SU-DHL-6 (cell line): ENCODE measurements around the gene VPS9D1.

ENCODE experiments used
- H2AFZ ChIP-seq: fragments of 200-600 bp; sonication (generic); 2 replicates; pipeline ENCODE4 v1.6.1; 2014; ENCODE audit warnings: low read depth, mild to moderate bottlenecking, moderate library complexity, mixed read lengths, antibody characterized with exemption, low read length; ENCODE audit not compliant: severe bottlenecking
- H3F3A ChIP-seq: fragments of 200-600 bp; shearing (Covaris generic); 2 replicates; pipeline ENCODE4 v1.6.0; 2016; ENCODE audit warnings: antibody characterized with exemption, mild to moderate bottlenecking; ENCODE audit not compliant: insufficient read depth
- H3K27ac ChIP-seq: fragments of 200-600 bp; sonication (generic); 2 replicates; pipeline ENCODE4 v1.5.1; 2016; ENCODE audit warnings: low read depth, mild to moderate bottlenecking, low read length, moderate library complexity, mixed read lengths
- H3K27me3 ChIP-seq: fragments of 200-600 bp; sonication (generic), shearing (Covaris generic); 2 replicates; pipeline ENCODE4 v1.6.0; 2014; ENCODE audit warnings: mild to moderate bottlenecking, low read length
- H3K36me3 ChIP-seq: fragments of 200-600 bp; sonication (generic); 2 replicates; pipeline ENCODE4 v1.6.1; 2014; ENCODE audit warnings: mild to moderate bottlenecking, low read length, mixed read lengths
- H3K4me2 ChIP-seq: fragments of 300-600, 200-600 bp; shearing (Covaris generic), sonication (generic); 2 replicates; pipeline ENCODE4 v1.6.0; 2014; ENCODE audit warnings: low read length, low read depth, mild to moderate bottlenecking; ENCODE audit not compliant: poor library complexity, severe bottlenecking
- H3K4me3 ChIP-seq: fragments of 200-600 bp; sonication (generic); 2 replicates; pipeline ENCODE4 v1.5.1; 2014; ENCODE audit warnings: antibody characterized with exemption, low read length, mild to moderate bottlenecking, mixed read lengths; ENCODE audit not compliant: insufficient read depth, poor library complexity, severe bottlenecking
- H3K79me2 ChIP-seq: fragments of 200-600 bp; sonication (generic); 2 replicates; pipeline ENCODE4 v1.6.1; 2014; ENCODE audit warnings: mild to moderate bottlenecking, low read length, moderate library complexity; ENCODE audit not compliant: insufficient read depth
- H3K9ac ChIP-seq: fragments of 200-600 bp; sonication (generic); 2 replicates; pipeline ENCODE4 v1.7.0; 2014; ENCODE audit warnings: mild to moderate bottlenecking, low read length
- H3K9me2 ChIP-seq: fragments of 200-600 bp; sonication (generic); replicated peaks from 2 replicates; pipeline ENCODE4 v1.6.1; 2014; ENCODE audit warnings: low read length; ENCODE audit not compliant: insufficient read depth
- H3K9me3 ChIP-seq: fragments of 200-600 bp; sonication (generic); 2 replicates; pipeline ENCODE4 v1.6.1; 2014; ENCODE audit warnings: low read length, mixed read lengths; ENCODE audit not compliant: insufficient read depth
- H4K20me1 ChIP-seq: fragments of 200-600 bp; sonication (generic); 2 replicates; pipeline ENCODE4 v1.6.1; 2014; ENCODE audit warnings: low read depth, mild to moderate bottlenecking, antibody characterized with exemption, low read length, moderate library complexity, mixed read lengths
- CTCF ChIP-seq: fragments of 200-600 bp; sonication (generic); IDR thresholded peaks from one replicate; pipeline ENCODE4 v1.5.1; 2017; ENCODE audit warnings: antibody characterized with exemption, mild to moderate bottlenecking, low read length, moderate library complexity; ENCODE audit not compliant: insufficient read depth, poor library complexity, severe bottlenecking
- EZH2phosphoT487 ChIP-seq: fragments of 200-600 bp; sonication (generic), shearing (Covaris generic); conservative IDR thresholded peaks from 2 replicates; pipeline ENCODE4 v1.6.1; 2018; ENCODE audit warnings: mild to moderate bottlenecking, antibody characterized with exemption, low read length, moderate library complexity, mixed read lengths

Gene VPS9D1

GRCh38 chr16:89738072-89738377 lies 17.3 kb upstream of the VPS9D1 start:
- Histone ChIP-seq H3K79me2 (no peaks in the 10 kb centered on the region), H3K4me2 (no peak overlapping the region), H3K9me2 (no peaks in the 10 kb centered on the region), H4K20me1 (0 out of 2 replicates have a peak, but pooled peaks cover 2% of the 10 kb centered on the region), H3K27me3 (no peaks in the 10 kb centered on the region), H3K9me3 (no peaks in the 10 kb centered on the region), H3F3A (peaks cover 12% of the 10 kb centered on the region), H3K27ac (no peak overlapping the region), H2AFZ (no peak overlapping the region), H3K9ac (no peak overlapping the region), H3K36me3 (peaks cover 14% of the 10 kb centered on the region; the same call in 1 of the 2 replicates), H3K4me3 (no peak overlapping the region)
- TF ChIP-seq CTCF: no peak
- no peak for TF ChIP-seq EZH2phosphoT487

GRCh38 chr16:89737341-89738071 lies 16.8 kb upstream of the VPS9D1 start:
- no peak overlapping the region for H3K27ac ChIP-seq
- H3K4me2 ChIP-seq: no peak overlapping the region
- H3K79me2 ChIP-seq: no peaks in the 10 kb centered on the region
- 0 out of 2 replicates have a peak, but pooled peaks cover 2% of the 10 kb centered on the region for H4K20me1 ChIP-seq
- H3K27me3 ChIP-seq: no peaks in the 10 kb centered on the region
- TF ChIP-seq EZH2phosphoT487 (no peak), CTCF (no peak)
- H3K4me3 ChIP-seq: no peak overlapping the region
- no peak overlapping the region for H3K9ac ChIP-seq
- H3F3A ChIP-seq: peaks cover 9% of the 10 kb centered on the region
- H3K36me3 ChIP-seq: peaks cover 14% of the 10 kb centered on the region; the same call in 1 of the 2 replicates
- no peaks in the 10 kb centered on the region for H3K9me2 ChIP-seq
- no peak overlapping the region for H2AFZ ChIP-seq
- H3K9me3 ChIP-seq: no peaks in the 10 kb centered on the region

- H3K9ac ChIP-seq: no peak overlapping the region
- no peaks in the 10 kb centered on the region for H3K9me3 ChIP-seq
- H2AFZ ChIP-seq: no peak overlapping the region
- H4K20me1 ChIP-seq: 0 out of 2 replicates have a peak, but pooled peaks cover 2% of the 10 kb centered on the region
- no peak overlapping the region for H3K4me2 ChIP-seq
- H3K4me3 ChIP-seq: no peak overlapping the region
- H3K27ac ChIP-seq: no peak overlapping the region
- no peaks in the 10 kb centered on the region for H3K79me2 ChIP-seq
- H3F3A ChIP-seq: peaks cover 9% of the 10 kb centered on the region; the same call in 1 of the 2 replicates
- H3K27me3 ChIP-seq: no peaks in the 10 kb centered on the region
- H3K36me3 ChIP-seq: peaks cover 14% of the 10 kb centered on the region; the same call in 1 of the 2 replicates
- no peak for TF ChIP-seq EZH2phosphoT487
- TF ChIP-seq CTCF: no peak
- H3K9me2 ChIP-seq: no peaks in the 10 kb centered on the region
Measured at GRCh38 chr16:89736554-89736953, 15.9 kb upstream of the VPS9D1 start.
